Stimulated activated naive CD4-positive, alpha-beta T cell treated with Interleukin-2 at 50 U/mL for 16 hours (primary cell): ENCODE results near the gene TMPO.
"Not testable (repeated sequence)": the region's sequence is repeated elsewhere in the genome, so short reads cannot be mapped to it uniquely, and the experiment has no call there.

Experiments
- DNase-seq: peaks from one replicate; lab custom pipeline; 2025; lab: John Stamatoyannopoulos, UW

Gene TMPO

GRCh38 chr12:98578821-98579220 lies 63.4 kb downstream of the TMPO start:
- no peak for DNase-seq

- no peak for DNase-seq
These were observed 64.0 kb downstream of the TMPO start for GRCh38 chr12:98579347-98579746.

GRCh38 chr12:98579835-98580234 lies 64.4 kb downstream of the TMPO start:
- no peak for DNase-seq

GRCh38 chr12:98580695-98581094 lies 65.3 kb downstream of the TMPO start:
- DNase-seq, result no peak

GRCh38 chr12:98581101-98581500 lies 65.7 kb downstream of the TMPO start:
- DNase-seq, result no peak

GRCh38 chr12:98582093-98582492 lies 66.7 kb downstream of the TMPO start:
- no peak for DNase-seq

- no peak for DNase-seq
These were observed 71.7 kb downstream of the TMPO start for GRCh38 chr12:98587084-98587483.

GRCh38 chr12:98591209-98591608 lies 75.8 kb downstream of the TMPO start:
- no peak for DNase-seq

GRCh38 chr12:98592825-98593322 lies 77.5 kb downstream of the TMPO start:
- no peak for DNase-seq

- peak; percentile 94 for DNase-seq
These were observed 78.1 kb downstream of the TMPO start, which contains the start of gene SLC25A3 for GRCh38 chr12:98593351-98594049. Gene SLC25A3 (plus strand): TSS chr12:98593686. CDS start chr12:98593979, 293 bp downstream.

GRCh38 chr12:98594050-98594835 lies 78.9 kb downstream of the TMPO start:
- no peak for DNase-seq

GRCh38 chr12:98595243-98595988 lies 80.0 kb downstream of the TMPO start:
- DNase-seq, result no peak

- not testable (repeated sequence) for DNase-seq
These were observed 81.9 kb downstream of the TMPO start for GRCh38 chr12:98597313-98597712.
